ENCODE measurements around the gene RACK1.
"Not testable (repeated sequence)": the region's sequence is repeated elsewhere in the genome, so short reads cannot be mapped to it uniquely, and the experiment has no call there.

Gene RACK1

GRCh38 chr5:181243564-181244343 lies at the start of gene RACK1:
TSS of gene RACK1 (minus strand) at chr5:181243906. CDS start at chr5:181243800, 106 bp downstream.
- peak; percentile 82 to 86 (median 83) for DNase-seq (ENCODE audit: low read depth in 2 of 3, low spot score in 1 of 3)

- DNase-seq (ENCODE audit: low read depth in 2 of 3, low spot score in 1 of 3), result not testable (repeated sequence)
These were observed 43.6 kb upstream of the RACK1 start for GRCh38 chr5:181287331-181287730.

DNA sequence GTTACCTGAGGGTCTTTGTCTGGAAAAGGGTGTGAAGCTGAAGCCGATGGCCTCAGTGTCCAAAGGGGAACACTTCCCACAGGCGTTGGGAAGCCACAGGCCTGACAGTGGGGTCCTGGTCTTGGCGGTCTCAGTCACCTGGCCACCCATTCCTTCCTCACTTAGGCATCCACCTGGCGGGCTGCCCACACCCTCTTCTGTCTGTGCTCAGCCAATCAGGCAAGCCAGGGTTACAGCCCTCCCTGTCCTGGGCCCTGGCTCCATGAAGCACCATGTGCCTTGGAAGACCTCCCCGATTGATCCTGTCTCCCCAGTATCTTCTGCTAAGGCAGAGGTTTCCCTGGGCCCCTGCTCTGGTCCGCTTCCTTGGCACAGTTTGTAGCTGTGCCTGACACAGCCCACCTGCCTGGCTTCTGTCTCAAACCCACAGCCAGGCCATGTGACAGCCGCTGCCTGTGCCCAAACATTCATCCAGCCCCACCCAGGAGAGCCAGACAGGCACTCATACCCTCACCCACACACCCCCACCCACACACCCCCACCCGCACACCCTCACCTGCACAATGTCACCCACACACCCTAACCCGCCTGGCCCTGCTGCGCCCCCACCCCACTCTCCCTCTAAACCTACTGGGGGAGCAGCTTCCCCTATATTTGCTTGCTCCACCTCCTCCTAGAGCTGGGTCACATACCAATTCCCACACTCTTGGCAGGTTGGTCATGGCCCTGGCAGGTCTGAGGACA lies 42.4 kb upstream of the RACK1 start:
- DNase-seq (ENCODE audit: low read depth in 2 of 3, low spot score in 1 of 3), result not testable (repeated sequence)

DNA sequence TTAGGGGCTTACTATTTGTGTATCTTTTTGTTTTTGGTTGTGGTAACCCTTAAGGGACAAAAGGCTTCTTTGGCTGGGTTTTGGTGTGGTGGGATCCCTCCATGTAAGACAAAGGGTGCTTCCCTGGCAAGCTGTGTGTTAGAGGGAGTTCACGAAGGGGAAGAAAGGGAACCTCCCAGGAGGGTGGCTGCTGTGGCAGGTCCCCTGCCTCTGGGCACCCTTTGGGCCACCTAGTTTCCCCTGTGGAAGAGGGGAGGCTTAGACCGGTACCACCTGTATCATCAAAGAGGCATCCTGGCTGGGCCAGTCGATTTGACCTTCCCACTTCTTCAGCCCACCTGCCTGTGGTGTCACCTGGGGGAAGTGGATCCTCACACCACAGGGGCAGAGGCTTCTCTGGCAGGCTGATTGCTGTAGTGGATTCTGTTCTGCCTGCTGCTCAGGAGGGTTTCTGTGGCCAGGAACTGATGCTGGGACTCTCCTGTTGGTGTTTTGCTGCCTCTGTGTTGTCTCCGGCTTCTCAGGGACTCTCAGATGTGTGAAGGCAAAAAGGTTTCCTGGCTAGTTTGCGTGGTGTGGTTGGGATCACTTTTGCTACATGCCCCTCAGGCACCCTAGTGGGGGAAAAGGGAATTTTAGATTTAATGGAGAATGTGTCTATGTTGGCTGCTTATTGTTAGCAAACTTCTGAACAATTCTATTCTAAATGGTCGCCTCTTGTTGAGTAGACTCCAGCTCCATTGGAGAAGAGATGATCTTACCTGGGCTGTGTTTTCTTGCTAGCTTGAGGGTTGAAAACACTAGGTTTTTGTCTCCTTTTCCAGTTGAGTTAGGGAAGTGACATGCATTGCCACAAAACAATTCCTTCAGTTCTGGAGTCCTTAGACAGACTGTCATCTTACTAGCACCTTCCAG lies 40.4 kb upstream of the RACK1 start:
- DNase-seq (ENCODE audit: low read depth in 2 of 3, low spot score in 1 of 3), result not testable (repeated sequence)

DNA sequence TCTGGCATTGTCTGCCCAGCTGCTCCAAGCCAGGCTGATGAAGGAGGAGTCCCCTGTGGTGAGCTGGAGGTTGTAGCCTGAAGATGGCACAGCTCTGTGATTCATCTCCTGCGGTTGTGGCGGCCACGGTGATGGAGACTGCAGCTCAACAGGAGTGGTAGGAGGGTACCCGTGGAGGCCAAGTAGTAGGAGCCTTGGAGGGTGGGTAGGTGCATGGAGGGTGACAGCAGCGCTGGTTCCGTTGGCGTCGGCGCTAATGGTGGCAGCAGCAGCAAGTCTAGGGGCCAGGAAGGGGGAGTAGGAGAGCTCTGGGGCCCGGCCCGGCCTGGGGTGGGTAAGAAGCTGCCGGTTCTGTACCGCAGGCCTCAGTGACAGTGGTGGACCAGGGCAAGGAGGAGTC lies 39.6 kb upstream of the RACK1 start:
- no peak for DNase-seq (ENCODE audit: low read depth in 2 of 3, low spot score in 1 of 3)

GRCh38 chr5:181282874-181283273 lies 39.2 kb upstream of the RACK1 start:
- DNase-seq (ENCODE audit: low read depth in 2 of 3, low spot score in 1 of 3), result no peak

GRCh38 chr5:181282415-181282814 lies 38.7 kb upstream of the RACK1 start:
- not testable (repeated sequence) for DNase-seq (ENCODE audit: low read depth in 2 of 3, low spot score in 1 of 3)

DNA sequence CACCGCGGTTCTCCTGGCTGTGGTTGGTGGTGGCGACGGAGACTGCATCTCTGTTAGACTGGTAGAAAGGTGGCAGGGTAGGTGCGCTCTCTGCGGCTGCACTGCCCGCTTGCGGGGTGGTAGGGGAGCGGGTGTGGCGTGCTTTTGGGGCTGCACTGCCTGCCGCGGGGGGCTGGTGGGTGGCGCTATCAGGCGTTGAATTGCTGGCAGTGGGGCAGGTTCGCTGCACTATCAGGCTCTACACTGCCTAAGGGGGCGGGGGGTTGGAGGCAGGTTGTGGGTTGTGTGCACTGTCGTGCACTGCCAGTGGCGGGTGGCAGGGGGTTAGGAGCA lies 38.2 kb upstream of the RACK1 start:
- DNase-seq (ENCODE audit: low read depth in 2 of 3, low spot score in 1 of 3), result no peak

DNA sequence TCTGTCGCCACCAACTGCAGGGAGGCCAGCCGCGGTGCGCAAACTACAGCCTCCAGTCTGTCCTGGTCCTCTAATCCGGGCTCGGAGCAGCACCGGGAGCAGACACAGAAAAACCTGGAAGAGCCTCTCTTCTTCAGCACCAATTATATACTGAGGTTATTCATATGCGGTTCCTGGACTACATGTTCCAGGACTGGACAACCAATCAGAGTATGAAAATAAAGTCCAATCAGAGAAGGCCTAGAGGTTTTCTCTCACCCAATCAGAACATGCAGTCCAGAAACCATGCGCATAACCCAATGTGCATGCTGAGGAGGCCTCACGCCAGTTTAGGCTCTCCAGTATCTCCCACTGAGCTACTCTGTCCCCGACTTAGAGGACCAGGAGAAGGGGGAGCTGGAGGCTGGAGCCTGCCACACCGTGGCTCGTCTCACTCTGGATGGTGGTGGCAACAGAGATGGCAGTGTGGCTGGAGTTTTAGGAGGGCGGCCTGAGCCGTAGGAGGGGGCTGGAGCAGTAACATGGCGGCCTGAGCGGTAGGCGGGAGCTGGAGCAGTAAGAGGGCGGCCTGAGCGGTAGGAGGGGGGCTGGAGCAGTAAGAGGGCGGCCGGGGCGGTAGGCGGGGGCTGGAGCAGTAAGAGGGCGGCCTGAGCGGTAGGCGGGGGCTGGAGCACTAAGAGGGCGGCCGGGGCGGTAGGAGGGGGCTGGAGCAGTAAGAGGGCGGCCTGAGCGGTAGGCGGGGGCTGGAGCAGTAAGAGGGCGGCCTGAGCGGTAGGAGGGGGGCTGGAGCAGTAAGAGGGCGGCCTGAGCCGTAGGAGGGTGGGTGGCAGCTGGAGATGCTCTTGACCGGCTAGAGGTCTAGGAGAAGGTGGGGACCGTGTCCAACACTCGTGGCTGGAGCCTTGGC lies 37.6 kb upstream of the RACK1 start:
- DNase-seq (ENCODE audit: low read depth in 2 of 3, low spot score in 1 of 3), result no peak

GRCh38 chr5:181280251-181280762 lies 36.6 kb upstream of the RACK1 start:
- no peak for DNase-seq (ENCODE audit: low read depth in 2 of 3, low spot score in 1 of 3)

DNA sequence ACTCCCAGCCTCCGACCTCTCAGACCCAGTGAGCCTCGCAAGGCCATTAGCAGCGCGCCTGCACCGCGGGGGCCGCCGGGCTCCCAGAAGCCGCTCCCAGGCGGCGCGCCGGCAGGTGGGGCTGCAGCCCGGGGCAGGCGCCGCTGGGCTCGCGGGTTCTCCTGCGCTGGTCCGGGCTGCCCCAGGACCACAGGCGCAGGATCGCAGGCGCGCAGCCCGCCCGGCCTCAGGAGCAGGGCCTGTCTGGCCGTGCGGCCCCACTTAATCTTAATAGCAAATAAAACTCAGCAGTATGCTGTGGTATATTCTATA lies 29.7 kb upstream of the RACK1 start:
- DNase-seq (ENCODE audit: low read depth in 2 of 3, low spot score in 1 of 3), result not testable (repeated sequence)

- no peak for DNase-seq (ENCODE audit: low read depth in 2 of 3, low spot score in 1 of 3)
These were observed 27.4 kb upstream of the RACK1 start for GRCh38 chr5:181271081-181271480.

DNA sequence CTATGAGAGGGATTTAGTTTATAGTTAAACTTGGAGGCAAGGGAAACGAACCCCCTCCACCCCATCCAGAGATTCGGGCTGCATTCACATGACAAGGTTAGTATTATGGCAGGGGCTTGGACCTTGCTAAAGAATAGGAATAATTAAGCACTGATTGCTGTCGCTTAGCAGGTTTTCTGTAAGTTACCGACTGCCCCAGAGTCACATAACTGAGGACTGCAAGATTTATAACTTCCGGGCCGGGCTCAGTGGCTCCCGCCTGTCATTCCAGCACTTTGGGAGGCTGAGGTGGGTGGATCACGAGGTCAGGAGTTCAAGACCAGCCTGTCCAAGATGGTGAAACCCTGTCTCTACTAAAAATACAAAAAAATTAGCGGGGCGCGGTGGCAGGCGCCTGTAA lies 24.2 kb upstream of the RACK1 start:
- DNase-seq (ENCODE audit: low read depth in 2 of 3, low spot score in 1 of 3), result not testable (repeated sequence)

GRCh38 chr5:181267291-181267904 lies 23.7 kb upstream of the RACK1 start:
- DNase-seq (ENCODE audit: low read depth in 2 of 3, low spot score in 1 of 3), result not testable (repeated sequence)

GRCh38 chr5:181265092-181265671 lies 21.5 kb upstream of the RACK1 start:
- no peak for DNase-seq (ENCODE audit: low read depth in 2 of 3, low spot score in 1 of 3)

GRCh38 chr5:181263633-181264032 lies 19.9 kb upstream of the RACK1 start:
- DNase-seq (ENCODE audit: low read depth in 2 of 3, low spot score in 1 of 3), result no peak

DNA sequence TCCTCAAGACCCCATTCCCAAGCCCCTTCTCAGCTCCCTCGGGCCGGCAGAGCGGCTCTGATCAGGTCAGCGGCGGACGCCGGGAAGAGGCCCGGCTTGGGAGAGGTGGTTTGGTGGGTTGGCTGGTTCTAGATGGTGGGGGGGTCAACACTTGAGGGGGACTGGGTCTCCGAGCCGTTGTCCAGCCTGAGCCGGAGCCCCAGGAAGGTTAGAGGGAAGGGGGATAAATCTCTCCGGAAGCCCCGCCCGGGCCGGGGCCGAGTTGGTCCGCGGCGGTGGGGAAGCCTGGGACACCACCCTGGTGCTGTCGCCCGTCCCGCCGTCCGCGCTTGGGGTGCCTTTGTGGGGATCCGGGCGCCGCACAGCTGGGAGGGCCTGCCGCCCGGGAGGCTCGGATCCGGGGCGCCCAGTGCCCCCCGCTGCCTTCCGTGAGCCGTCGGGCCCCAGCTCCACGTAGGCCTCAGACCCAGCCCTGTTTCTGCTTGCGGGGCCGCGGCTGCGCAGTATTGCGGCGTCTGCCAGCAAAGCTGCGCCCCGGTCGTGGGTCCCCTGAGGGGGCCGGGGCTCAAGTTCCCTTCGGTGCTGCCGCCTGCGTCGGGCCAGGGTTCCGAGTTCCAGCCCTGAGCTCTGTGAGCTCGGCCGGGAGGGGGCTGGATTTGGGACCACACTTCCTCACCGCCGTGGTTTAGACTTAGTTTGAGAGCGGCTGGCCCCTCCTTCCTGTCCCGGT lies 17.8 kb upstream of the RACK1 start:
- peak in 1 of 3 donors; percentile 44 for DNase-seq (ENCODE audit: low read depth in 2 of 3, low spot score in 1 of 3)

DNA sequence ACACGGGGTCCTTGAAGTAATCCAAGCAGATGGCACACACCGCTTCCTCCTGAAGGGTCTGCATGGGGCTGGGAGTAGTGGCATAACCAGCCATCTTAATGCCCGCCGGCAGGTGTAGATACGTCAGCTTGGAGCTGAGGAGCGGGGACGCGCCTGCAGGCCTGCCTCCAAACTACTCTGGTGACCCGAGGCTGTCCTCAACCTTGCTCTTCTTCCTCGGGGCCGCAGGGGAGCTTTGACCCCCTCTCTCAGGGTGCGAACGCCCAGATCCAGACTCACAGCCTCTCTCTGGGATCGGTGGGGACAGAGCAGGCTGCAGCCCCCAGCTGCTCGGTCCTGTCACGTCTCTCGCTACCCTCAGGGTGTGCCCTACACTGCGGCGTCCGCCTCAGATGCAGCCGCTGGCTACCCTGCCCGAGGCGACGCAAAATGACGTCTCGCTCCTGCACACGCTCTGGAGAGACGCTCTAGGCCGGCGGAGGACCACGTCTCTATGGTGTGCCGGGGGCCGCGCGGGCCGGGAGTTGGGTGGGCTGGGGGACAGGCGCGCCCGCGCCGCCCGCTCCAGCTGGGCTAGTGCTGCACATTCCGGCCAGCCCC lies 17.1 kb upstream of the RACK1 start, which contains the start of gene TRIM52:
TSS of gene TRIM52 (minus strand) at position 424 of the 600 bp plus-strand sequence. CDS start at position 94, 330 bp downstream.
- peak; percentile 76 to 85 (median 85) for DNase-seq (ENCODE audit: low read depth in 2 of 3, low spot score in 1 of 3)

Data from stimulated activated CD4-positive, alpha-beta T cell treated with anti-CD3 and anti-CD28 coated beads, Interleukin-12 subunit alpha, Interleukin-12 subunit beta, amount 100 ng/mL, for 48 hours (primary cell).